Measurements from ENCODE around the gene POLR2L.
A peak's percentile ranks its signal among the peaks of the same experiment; 100 is the strongest.

Gene POLR2L

GRCh38 chr11:849951-850774 is 7.8 kb upstream of the POLR2L start:
- H3K36me3 ChIP-seq (replicated peaks; ENCODE audit: insufficient read depth, low read length) = no peaks in the 10 kb centered on the region
- DNase-seq = no peak
- peaks cover 82% of the 10 kb centered on the region for H3K27me3 ChIP-seq (replicated peaks; ENCODE audit: insufficient read depth, low read length)
- TF ChIP-seq CTCF (IDR thresholded peaks at IDR 0.05; ENCODE audit: low read length) (no peak), EZH2 (optimal IDR thresholded peaks at IDR 0.05; ENCODE audit: low read depth, low read length) (no peak), EZH2phosphoT487 (IDR thresholded peaks at IDR 0.05; ENCODE audit: low read length) (no peak)
- H3K9me2 ChIP-seq (replicated peaks; ENCODE audit: insufficient read depth, low read length) = no peaks in the 10 kb centered on the region
- no peaks in the 10 kb centered on the region for H3K9me3 ChIP-seq (replicated peaks; ENCODE audit: insufficient read depth, low read length)
- H3K4me3 ChIP-seq (ENCODE audit: low read length) = no peak overlapping the region
- H3K27ac ChIP-seq (ENCODE audit: low read length) = no peak overlapping the region
- no peak overlapping the region for H2AFZ ChIP-seq (ENCODE audit: low read length)
- H3F3A ChIP-seq (ENCODE audit: insufficient read depth, low read length) = no peaks in the 10 kb centered on the region
- peaks cover 4% of the 10 kb centered on the region; the same call in 1 of the 2 replicates for H3K4me1 ChIP-seq (ENCODE audit: low read length)
- no peak overlapping the region for H3K9ac ChIP-seq (ENCODE audit: low read length)
- no peaks in the 10 kb centered on the region for H4K20me1 ChIP-seq (ENCODE audit: insufficient read depth, low read length)
- H3K79me2 ChIP-seq (ENCODE audit: low read length) = no peaks in the 10 kb centered on the region
- H3K4me2 ChIP-seq (ENCODE audit: low read depth, low read length) = no peak overlapping the region

DNA sequence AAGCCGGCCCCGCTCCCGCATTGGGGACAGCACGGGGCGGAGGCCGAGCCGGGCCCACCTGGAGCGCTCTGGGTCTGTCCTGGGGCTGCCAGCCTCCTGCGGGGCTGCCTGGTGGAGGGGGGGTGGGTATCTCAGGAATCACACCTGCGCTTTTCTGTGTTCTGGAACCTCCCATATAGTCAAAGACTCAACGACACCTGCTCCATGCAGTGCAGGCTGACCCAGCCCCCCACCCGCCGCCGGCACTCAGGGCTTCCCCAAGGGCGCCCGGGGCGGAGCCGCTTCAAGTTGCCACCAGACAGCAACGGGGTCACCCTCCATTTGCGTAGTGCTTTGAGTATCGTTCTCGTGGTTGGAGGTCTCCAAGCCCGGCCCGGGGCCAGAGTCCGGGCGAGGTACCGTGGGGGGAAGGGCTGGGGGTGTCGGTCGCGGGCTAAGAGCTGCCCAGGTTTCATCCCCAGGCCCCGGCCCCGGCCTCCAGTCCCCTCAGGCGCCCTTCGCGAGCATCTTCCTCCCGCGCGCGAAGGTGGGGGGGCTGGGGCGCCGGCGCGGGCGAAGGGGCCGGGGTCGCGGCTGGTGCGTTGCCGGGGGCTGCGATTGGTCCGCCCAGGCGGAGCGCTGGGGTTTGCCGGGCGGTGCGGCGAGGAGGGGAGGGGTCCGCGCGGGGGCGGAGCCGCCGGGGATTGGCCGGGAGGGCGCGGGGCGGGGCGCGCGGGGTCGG is 6.9 kb upstream of the POLR2L start:
- peak overlapping the region; percentile 26; the same call in 1 of the 2 replicates for H3K4me3 ChIP-seq (ENCODE audit: low read length)

GRCh38 chr11:848380-848931 is 6.1 kb upstream of the POLR2L start:
- Histone ChIP-seq H3K4me2 (ENCODE audit: low read depth, low read length) (peak overlapping the region; percentile 60; the same call in 1 of the 2 replicates), H3F3A (ENCODE audit: insufficient read depth, low read length) (no peaks in the 10 kb centered on the region), H2AFZ (ENCODE audit: low read length) (no peak overlapping the region), H3K9ac (ENCODE audit: low read length) (no peak overlapping the region), H3K4me3 (ENCODE audit: low read length) (peak overlapping the region; percentile 17; the same call in 1 of the 2 replicates), H3K27me3 (replicated peaks; ENCODE audit: insufficient read depth, low read length) (peaks cover 80% of the 10 kb centered on the region), H3K36me3 (replicated peaks; ENCODE audit: insufficient read depth, low read length) (no peaks in the 10 kb centered on the region), H3K4me1 (ENCODE audit: low read length) (peaks cover 4% of the 10 kb centered on the region; the same call in 1 of the 2 replicates), H3K79me2 (ENCODE audit: low read length) (no peaks in the 10 kb centered on the region), H3K9me3 (replicated peaks; ENCODE audit: insufficient read depth, low read length) (no peaks in the 10 kb centered on the region), H4K20me1 (ENCODE audit: insufficient read depth, low read length) (no peaks in the 10 kb centered on the region), H3K27ac (ENCODE audit: low read length) (no peak overlapping the region), H3K9me2 (replicated peaks; ENCODE audit: insufficient read depth, low read length) (no peaks in the 10 kb centered on the region)
- DNase-seq = peak; percentile 49
- TF ChIP-seq EZH2phosphoT487 (IDR thresholded peaks at IDR 0.05; ENCODE audit: low read length) = no peak
- TF ChIP-seq CTCF (IDR thresholded peaks at IDR 0.05; ENCODE audit: low read length) = peak; percentile 90

More for the DNA sequence above, 6.9 kb upstream of the POLR2L start:
- DNase-seq = peak; percentile 28
- no peaks in the 10 kb centered on the region for H3K79me2 ChIP-seq (ENCODE audit: low read length)
- peaks cover 80% of the 10 kb centered on the region for H3K27me3 ChIP-seq (replicated peaks; ENCODE audit: insufficient read depth, low read length)
- H4K20me1 ChIP-seq (ENCODE audit: insufficient read depth, low read length) = no peaks in the 10 kb centered on the region
- no peak overlapping the region for H3K9ac ChIP-seq (ENCODE audit: low read length)
- H3K27ac ChIP-seq (ENCODE audit: low read length) = no peak overlapping the region
- no peak for TF ChIP-seq CTCF (IDR thresholded peaks at IDR 0.05; ENCODE audit: low read length)
- H3K9me3 ChIP-seq (replicated peaks; ENCODE audit: insufficient read depth, low read length) = no peaks in the 10 kb centered on the region
- peak overlapping the region; percentile 60 for H3K4me2 ChIP-seq (ENCODE audit: low read depth, low read length)
- peaks cover 4% of the 10 kb centered on the region; the same call in 1 of the 2 replicates for H3K4me1 ChIP-seq (ENCODE audit: low read length)
- no peaks in the 10 kb centered on the region for H3F3A ChIP-seq (ENCODE audit: insufficient read depth, low read length)
- H3K36me3 ChIP-seq (replicated peaks; ENCODE audit: insufficient read depth, low read length) = no peaks in the 10 kb centered on the region
- H3K9me2 ChIP-seq (replicated peaks; ENCODE audit: insufficient read depth, low read length) = no peaks in the 10 kb centered on the region
- H2AFZ ChIP-seq (ENCODE audit: low read length) = no peak overlapping the region
